GM18858 (cell line): ENCODE data around the gene MARCHF4.
"Not testable (repeated sequence)": the region's sequence is repeated elsewhere in the genome, so short reads cannot be mapped to it uniquely, and the experiment has no call there.

Source experiments
- ATAC-seq: cut with Tn5 transposase; IDR thresholded peaks from one replicate; pipeline ENCODE4 v1.9.1; 2021; ENCODE audit not compliant: unreplicated experiment

The MARCHF4 gene

DNA sequence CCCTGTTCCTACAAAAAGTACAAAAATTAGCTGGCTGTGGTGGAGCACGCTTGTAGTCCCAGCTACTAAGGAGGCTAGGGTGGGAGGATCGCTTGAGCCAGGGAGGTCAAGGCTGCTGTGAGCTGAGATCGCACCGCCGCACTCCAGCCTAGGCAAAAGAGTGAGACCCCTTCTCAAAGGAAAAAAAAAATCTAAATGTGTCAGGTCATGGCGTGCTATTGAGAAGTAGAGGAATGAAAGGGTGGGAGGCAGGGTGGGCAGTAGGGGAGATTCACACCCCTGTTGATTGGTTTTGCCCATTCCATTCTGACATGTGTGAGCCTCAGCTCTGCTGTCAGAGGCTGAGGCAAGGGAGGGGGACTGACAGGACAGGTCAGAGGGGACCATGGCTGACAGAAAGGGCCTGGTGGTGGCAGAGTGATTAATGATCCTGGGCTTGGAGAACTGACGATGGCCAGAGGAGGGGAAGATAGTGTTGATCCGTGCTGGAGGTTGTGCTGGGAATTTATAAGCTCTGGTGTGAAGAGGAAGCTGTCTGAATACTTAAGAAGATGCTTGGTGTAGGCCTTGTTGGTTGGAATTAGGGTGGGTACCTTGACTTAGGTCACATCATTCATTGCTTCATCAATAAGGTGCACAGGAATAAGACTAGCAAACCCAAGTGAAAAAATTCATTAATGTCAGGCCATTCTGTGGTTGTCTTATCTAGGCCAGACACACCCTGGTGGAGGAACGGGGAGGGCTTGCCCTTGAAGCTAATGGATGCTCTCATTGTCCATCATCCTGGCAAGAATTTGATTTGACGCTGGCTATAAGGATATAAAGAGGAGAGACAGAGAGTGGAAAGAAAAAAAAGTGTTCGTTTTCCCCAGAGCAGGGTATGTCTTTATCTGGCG is 20.9 kb upstream of the MARCHF4 start:
- ATAC-seq: no peak

GRCh38 chr2:216392018-216392562 is 19.8 kb upstream of the MARCHF4 start:
- ATAC-seq: no peak

DNA sequence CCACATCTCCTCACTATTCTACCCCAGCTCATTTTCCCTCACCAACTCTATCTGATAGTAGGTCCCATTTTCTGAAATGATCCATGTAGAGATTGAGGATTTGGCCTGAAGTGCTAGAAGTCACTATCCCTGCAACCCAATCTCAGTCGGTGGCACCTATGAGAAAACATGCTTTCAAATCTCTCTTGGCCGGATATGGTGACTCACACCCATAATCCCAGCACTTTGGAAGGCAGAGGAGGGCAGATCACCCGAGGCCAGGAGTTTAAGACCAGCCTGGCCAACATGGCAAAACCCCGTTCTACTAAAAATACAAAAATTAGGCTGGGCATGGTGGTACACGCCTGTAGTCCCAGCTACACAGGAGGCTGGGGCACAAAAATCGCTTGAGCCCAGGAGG is 19.1 kb upstream of the MARCHF4 start:
- no peak for ATAC-seq

DNA sequence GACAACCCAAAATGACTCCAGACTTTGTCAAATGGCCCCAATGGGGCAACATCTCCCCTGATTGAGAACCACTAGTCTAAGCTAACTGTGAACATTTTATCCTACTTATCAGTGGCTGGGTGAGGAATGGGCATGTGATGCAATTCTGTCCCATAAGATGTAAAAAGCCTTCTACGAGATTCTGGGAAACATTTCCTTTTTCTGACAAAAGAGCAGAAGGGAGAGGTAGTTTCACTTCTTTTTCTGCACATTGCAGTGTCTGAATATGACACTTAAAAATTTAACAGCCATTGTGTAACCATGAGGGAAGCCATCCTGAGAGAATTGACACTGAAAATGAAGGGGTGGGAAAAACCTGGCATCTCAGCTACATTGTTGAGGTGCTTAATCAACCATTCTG is 17.3 kb upstream of the MARCHF4 start:
- no peak for ATAC-seq

DNA sequence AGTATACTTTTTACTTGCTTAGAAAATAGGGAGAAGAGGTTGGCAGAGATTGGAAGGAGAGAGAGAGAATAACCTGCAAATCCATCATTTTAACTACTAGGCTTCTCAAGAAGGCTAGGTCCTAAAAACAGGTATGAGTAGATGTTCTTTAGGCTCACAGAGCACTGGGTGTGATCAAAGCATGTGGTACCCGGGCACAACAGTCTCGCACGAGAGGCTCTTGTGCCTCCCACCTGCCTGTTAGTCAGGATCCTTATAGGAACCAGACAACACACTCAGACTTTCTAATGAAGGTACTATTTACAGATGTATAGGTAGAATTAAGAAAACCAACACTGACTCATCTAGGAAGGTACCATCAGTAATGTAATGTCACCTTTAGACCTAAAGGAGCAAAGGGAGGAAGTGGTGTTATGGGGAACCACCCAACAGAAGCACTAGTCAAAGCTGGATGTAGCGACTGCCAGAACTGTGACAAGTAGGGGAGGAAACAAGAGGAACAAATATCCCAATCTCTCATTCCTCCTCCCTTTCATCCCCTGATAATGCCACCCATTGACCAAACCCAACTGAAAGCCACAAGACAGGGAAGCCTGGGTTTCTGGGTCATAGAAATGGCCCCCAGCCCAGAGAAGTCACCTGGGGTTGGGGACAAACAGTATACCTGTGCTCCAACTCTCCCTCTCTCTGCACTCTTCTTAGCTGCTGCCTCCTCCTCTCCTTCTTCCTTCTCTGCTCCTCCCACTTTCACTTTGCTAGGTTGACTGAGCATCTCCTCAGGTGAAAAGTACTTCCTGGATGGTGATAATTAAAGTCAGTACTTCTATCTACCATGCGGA is 16.0 kb upstream of the MARCHF4 start:
- ATAC-seq: no peak

- ATAC-seq: no peak
These were observed 15.0 kb upstream of the MARCHF4 start for GRCh38 chr2:216387262-216387661.

GRCh38 chr2:216385478-216385877 is 13.2 kb upstream of the MARCHF4 start:
- no peak for ATAC-seq

DNA sequence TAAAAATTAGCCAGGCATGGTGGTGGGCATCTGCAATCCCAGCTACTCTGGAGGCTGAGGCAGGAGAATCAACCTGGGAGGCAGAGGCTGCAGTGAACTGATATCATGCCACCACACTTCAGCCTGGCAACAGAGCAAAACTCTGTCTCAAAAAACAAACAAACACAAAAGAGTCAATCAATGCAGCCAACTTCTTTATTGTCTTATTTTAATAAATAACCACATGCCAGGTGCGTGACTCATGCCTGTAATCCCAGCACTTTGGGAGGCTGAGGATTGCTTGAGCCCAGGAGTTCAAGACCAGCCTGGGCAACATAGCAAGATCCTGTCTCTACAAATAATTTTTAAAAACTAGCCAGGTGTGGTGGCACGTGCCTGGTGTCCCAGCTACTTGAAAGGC is 12.1 kb upstream of the MARCHF4 start:
- not testable (repeated sequence) for ATAC-seq

DNA sequence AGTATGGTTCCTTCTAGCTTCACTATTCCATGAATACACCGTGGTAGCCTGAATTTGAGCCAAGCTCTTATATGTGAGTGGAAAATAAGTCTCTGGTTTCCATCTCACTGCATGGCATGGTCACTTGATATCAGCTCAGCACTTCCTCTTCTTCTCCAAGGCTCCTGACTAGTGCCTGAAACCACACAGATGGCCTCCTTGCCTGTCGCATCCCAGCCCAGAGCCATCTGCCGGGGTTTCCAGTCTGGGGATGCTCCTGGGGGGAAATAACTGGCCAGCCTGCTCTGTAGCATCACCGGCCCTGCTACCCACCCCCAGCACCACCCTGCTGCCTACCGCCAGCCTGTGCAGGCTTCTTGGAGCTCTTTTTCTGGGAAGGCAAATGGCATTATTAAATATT is 7.7 kb upstream of the MARCHF4 start:
- ATAC-seq: no peak

GRCh38 chr2:216375286-216375685 is 3.0 kb upstream of the MARCHF4 start:
- ATAC-seq: no peak

GRCh38 chr2:216373896-216374295 is 1.6 kb upstream of the MARCHF4 start:
- no peak for ATAC-seq

- no peak for ATAC-seq
These were observed 543 bp upstream of the MARCHF4 start for GRCh38 chr2:216372761-216373291.

- ATAC-seq: no peak
These were observed 1.1 kb downstream of the MARCHF4 start for GRCh38 chr2:216370961-216371712.

DNA sequence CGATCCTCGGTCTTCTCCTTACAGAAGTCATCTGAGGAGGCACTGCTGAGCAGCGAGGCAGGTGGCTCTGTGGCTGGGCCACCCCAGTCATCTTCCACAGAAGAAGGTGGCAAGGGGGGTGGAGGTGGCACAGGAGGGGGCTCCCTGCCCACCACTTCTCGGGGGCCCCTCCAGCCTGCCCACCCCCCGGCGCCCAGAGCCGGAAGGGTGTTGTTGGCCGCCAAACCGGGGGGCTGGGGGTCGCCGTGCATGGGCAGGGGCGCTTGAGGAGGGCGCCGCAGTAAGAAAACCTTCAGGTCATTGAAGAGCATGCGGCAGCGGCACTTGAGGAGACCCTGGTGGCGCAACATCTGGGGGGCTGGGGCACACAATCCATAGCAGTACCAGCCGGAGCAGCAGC is 2.5 kb downstream of the MARCHF4 start:
- no peak for ATAC-seq

- no peak for ATAC-seq
These were observed 5.4 kb downstream of the MARCHF4 start for GRCh38 chr2:216366777-216367471.

- ATAC-seq: no peak
These were observed 6.8 kb downstream of the MARCHF4 start for GRCh38 chr2:216365518-216365917.

GRCh38 chr2:216363221-216363620 is 9.1 kb downstream of the MARCHF4 start:
- ATAC-seq: no peak

GRCh38 chr2:216362730-216363129 is 9.6 kb downstream of the MARCHF4 start:
- no peak for ATAC-seq

GRCh38 chr2:216355711-216356110 is 16.6 kb downstream of the MARCHF4 start:
- no peak for ATAC-seq

DNA sequence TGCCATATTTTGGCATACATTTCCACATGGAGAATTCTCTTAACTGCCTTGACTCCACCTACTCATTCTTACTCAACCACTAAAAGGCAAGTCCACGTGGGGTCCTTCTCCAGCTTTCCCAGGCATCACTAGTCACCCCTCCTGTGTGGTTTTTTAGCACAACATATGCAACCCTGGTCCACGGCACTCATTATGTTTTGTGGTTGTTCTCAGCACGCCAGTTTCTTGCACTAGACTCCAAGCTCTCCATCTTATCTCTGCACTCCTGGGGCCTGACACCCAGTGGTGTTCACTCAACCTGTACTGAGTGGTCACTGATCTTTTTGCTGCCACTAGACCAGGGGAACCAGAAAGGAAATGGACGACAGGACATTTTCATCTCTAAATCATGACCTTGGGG is 18.0 kb downstream of the MARCHF4 start:
- no peak for ATAC-seq
